T-helper 1 cell treated with Interleukin-12 subunit alpha and Interleukin-12 subunit beta and Interleukin-4 antibody, amounts not matched to agents 30 μg/mL and 1 μg/mL, for 36 hours (primary cell): Measurements from ENCODE around the gene RASGRF1.
"Not testable (repeated sequence)": the region's sequence is repeated elsewhere in the genome, so short reads cannot be mapped to it uniquely, and the experiment has no call there.

ENCODE experiments used
- H3K27ac Mint-ChIP-seq: one replicate; pipeline ENCODE4 v1.8.0; 2021; ENCODE audit warnings: mild to moderate bottlenecking, mixed read lengths
- H3K27me3 Mint-ChIP-seq: one replicate; pipeline ENCODE4 v1.8.0; 2021; ENCODE audit warnings: low read depth, mixed read lengths
- H3K36me3 Mint-ChIP-seq: one replicate; pipeline ENCODE4 v1.8.0; 2021; ENCODE audit warnings: low read depth, mixed read lengths
- H3K4me1 Mint-ChIP-seq: one replicate; pipeline ENCODE4 v1.8.0; 2021; ENCODE audit warnings: low read depth, mixed read lengths
- H3K4me3 Mint-ChIP-seq: one replicate; pipeline ENCODE4 v1.8.0; 2021; ENCODE audit warnings: mild to moderate bottlenecking, moderate library complexity, mixed read lengths
- H3K9me3 Mint-ChIP-seq: one replicate; pipeline ENCODE4 v1.8.0; 2021; ENCODE audit warnings: mixed read lengths

The RASGRF1 gene

DNA sequence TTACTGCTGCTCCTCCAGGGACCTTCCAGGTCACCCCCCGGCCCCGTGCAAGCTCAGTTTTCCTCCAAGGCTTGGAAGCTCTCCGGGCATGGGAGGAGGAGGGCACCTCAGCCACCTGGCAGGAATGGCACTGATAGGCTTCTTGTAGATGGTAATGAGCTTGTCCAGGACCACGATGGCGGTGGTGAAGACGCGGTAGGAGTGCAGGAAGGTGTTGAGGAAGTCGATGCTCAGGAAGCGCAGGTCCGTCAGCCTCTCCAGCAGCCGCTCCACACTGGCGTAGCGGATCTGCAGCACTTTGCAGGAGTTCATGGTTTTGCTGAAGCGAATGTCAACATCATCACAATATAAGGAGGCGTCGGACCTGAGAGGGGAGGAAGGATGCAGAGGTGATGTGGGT is 84.5 kb downstream of the RASGRF1 start:
- Mint-ChIP-seq H3K4me3 (no peak overlapping the region), H3K27ac (no peak overlapping the region), H3K36me3 (no peaks in the 10 kb centered on the region), H3K27me3 (no peaks in the 10 kb centered on the region), H3K4me1 (peaks cover 8% of the 10 kb centered on the region), H3K9me3 (no peaks in the 10 kb centered on the region)

DNA sequence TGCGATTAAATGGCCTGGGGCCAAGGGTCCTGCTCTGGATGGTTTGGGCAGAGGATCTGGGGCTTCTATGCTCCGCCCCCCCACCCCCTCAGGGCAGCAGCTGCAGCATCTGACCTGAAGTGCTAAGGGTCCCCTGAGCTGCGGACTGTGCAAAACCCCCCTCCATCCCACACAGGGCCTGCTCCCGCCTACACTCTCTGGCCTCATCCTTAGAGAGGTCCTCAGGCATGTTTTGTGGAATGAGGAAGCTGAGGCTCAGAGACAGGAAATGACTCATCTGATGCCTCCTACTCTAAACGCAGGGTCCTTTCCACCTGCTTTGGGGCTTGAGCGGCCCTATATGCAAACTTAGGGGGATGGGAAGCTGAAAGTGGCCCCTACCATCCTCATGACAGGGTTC is 86.2 kb downstream of the RASGRF1 start:
- Mint-ChIP-seq H3K9me3 (no peaks in the 10 kb centered on the region), H3K4me3 (no peak overlapping the region), H3K36me3 (no peaks in the 10 kb centered on the region), H3K27me3 (no peaks in the 10 kb centered on the region), H3K27ac (peak overlapping the region; percentile 63), H3K4me1 (peaks cover 8% of the 10 kb centered on the region)

DNA sequence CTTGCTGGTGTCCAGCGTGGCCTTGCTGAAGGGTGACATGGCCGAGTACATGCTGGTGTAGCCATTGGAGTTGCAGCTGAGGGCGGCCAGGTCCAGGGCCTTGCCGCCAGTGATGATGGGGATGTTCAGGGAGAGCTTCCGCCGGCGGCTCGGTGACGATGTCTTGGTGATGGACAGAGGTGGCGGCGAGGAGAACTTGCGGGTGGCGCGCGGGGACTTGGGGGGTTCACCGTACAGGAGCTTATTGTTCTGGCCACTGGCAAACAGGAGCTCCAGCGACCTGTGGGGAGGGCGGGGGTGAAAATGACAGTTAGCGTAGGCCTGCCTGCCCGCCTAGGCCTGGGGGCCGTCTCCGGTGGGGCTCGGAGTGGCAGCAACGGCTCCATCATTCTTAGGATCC is 86.7 kb downstream of the RASGRF1 start:
- Mint-ChIP-seq H3K36me3 (no peaks in the 10 kb centered on the region), H3K27me3 (no peaks in the 10 kb centered on the region), H3K27ac (no peak overlapping the region), H3K9me3 (no peaks in the 10 kb centered on the region), H3K4me1 (peaks cover 8% of the 10 kb centered on the region), H3K4me3 (no peak overlapping the region)

DNA sequence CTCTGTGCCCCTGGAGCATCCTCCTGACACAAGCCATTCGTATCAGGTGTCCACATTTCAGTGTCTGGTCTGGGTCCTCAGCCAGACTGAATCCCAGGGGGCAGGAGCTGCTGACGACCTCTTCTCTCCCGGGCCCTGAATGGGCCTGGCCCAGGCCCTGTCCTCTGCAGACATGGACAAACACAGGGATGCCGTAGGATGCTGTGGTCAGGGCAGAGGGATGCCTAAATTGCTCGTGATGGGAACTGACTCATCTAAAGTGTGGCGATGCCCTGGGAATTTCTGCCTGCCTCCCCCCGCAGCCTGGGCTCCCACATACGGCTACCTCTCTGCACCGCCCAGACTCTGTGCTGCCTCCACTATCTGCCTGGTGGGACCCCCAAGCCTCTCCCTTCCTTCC is 87.3 kb downstream of the RASGRF1 start:
- H3K27me3 Mint-ChIP-seq = no peaks in the 10 kb centered on the region
- H3K9me3 Mint-ChIP-seq = no peaks in the 10 kb centered on the region
- no peak overlapping the region for H3K4me3 Mint-ChIP-seq
- peaks cover 8% of the 10 kb centered on the region for H3K4me1 Mint-ChIP-seq
- H3K27ac Mint-ChIP-seq = no peak overlapping the region
- H3K36me3 Mint-ChIP-seq = no peaks in the 10 kb centered on the region

DNA sequence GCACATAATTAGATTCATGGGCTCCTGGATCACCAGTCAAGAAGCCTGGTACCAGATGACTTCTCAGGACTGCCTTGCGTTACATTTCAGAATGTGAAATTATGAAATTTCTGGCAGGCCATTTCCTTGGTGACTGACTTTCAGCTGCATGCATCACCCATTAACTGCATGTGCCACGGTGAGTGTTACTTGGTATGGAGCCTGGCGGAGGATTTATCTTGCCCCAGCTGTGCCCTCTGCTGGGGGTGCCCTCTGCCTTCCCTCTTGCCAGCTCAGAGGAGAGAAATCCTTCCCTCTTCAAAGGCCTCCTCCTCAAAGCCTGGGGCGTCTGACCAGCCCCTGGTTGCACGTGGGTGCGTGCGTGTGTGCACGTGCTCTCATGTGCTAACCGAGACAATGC is 88.0 kb downstream of the RASGRF1 start:
- Mint-ChIP-seq H3K27ac (no peak overlapping the region), H3K36me3 (no peaks in the 10 kb centered on the region), H3K4me1 (peaks cover 8% of the 10 kb centered on the region), H3K27me3 (no peaks in the 10 kb centered on the region), H3K4me3 (no peak overlapping the region), H3K9me3 (no peaks in the 10 kb centered on the region)

DNA sequence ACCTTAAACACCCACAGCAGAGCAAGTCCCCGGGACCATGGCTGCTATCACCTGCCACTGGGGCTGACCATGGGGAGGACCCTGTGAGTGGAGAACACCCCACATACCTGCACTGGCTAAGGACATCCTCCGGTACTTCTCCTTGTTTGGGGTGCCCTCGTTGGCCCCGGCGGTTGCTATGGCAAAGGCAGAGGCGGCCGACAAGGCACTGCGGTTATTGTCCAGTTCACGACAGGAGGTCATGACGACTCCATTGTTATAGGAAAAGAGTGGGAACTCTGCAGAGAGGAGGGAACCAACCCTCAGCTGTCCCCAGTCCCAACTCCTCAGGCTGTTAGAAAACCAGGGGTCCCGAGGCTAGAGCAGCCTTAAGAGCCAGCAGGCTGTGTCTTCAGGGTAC is 90.9 kb downstream of the RASGRF1 start:
- Mint-ChIP-seq H3K36me3 (no peaks in the 10 kb centered on the region), H3K27me3 (no peaks in the 10 kb centered on the region), H3K4me3 (no peak overlapping the region), H3K9me3 (no peaks in the 10 kb centered on the region), H3K27ac (no peak overlapping the region), H3K4me1 (peaks cover 4% of the 10 kb centered on the region)

DNA sequence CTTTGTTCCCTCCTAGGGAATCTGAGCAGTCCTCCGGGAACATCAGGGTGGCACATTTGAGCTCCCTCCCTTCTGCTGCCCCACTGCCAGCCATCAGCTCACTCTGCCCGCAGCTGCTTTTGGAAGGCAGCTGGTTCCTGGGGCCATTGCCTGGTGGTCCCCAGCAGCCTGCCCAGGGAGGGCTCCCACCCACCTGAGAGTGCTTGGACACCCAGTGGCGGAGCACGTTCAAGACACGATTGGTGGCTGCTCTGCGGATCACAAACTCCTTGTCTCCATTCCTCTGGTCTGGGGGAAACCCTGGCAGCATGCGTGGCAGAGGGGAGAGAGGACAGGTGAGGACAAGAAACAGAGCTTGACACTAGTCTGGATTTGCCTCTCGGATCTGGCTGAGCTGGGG is 92.1 kb downstream of the RASGRF1 start:
- Mint-ChIP-seq H3K9me3 (no peaks in the 10 kb centered on the region), H3K27ac (no peak overlapping the region), H3K4me1 (no peaks in the 10 kb centered on the region), H3K27me3 (no peaks in the 10 kb centered on the region), H3K4me3 (no peak overlapping the region), H3K36me3 (no peaks in the 10 kb centered on the region)

DNA sequence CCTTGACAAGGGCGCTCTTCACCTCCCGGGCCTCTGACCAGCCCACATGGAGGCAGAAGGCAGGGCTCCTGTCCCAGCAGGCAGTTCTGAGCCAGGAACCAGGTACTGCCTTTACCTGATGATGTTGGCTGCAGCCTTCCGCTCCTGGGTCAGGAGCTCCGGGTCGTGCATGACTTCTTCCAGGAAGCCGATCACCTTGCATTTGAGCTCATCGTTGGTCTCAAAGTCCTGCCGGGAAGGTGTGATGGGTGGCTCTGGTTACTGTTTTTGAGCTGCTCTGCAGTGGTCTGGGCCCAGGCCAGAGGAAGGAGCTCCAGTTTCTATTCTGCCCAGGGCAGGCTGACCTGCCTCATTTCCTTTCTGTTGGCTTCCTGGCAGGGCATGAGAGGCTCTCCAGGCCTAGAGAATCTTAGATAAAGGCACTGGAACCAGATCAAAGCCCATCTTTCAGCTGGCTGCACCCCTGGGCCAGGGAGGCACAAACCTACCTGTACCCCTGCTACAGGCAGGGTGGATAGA is 92.5 kb downstream of the RASGRF1 start:
- Mint-ChIP-seq H3K4me3 (no peak overlapping the region), H3K4me1 (no peaks in the 10 kb centered on the region), H3K9me3 (no peaks in the 10 kb centered on the region), H3K27me3 (no peaks in the 10 kb centered on the region), H3K27ac (no peak overlapping the region), H3K36me3 (no peaks in the 10 kb centered on the region)

DNA sequence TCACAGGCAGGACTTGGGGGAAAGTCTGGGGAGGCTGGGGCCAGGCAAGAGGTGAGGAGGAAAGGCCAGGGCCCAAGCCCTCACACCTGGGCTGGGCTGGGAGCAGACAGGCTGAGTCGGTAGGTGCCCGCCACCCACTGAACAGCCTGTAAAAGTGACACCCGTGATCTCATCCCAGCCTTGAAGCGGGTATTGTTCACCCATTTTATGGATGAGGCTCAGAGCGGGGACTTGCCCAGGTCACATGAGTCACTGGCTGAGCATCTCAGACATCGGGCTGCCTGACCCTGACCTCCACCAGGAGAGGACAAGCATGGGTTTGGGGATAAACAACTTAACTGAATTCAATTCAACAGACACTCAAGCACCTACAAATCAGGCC is 93.7 kb downstream of the RASGRF1 start:
- Mint-ChIP-seq H3K4me3 (no peak overlapping the region), H3K27me3 (no peaks in the 10 kb centered on the region), H3K36me3 (no peaks in the 10 kb centered on the region), H3K9me3 (no peaks in the 10 kb centered on the region), H3K27ac (no peak overlapping the region), H3K4me1 (no peaks in the 10 kb centered on the region)

DNA sequence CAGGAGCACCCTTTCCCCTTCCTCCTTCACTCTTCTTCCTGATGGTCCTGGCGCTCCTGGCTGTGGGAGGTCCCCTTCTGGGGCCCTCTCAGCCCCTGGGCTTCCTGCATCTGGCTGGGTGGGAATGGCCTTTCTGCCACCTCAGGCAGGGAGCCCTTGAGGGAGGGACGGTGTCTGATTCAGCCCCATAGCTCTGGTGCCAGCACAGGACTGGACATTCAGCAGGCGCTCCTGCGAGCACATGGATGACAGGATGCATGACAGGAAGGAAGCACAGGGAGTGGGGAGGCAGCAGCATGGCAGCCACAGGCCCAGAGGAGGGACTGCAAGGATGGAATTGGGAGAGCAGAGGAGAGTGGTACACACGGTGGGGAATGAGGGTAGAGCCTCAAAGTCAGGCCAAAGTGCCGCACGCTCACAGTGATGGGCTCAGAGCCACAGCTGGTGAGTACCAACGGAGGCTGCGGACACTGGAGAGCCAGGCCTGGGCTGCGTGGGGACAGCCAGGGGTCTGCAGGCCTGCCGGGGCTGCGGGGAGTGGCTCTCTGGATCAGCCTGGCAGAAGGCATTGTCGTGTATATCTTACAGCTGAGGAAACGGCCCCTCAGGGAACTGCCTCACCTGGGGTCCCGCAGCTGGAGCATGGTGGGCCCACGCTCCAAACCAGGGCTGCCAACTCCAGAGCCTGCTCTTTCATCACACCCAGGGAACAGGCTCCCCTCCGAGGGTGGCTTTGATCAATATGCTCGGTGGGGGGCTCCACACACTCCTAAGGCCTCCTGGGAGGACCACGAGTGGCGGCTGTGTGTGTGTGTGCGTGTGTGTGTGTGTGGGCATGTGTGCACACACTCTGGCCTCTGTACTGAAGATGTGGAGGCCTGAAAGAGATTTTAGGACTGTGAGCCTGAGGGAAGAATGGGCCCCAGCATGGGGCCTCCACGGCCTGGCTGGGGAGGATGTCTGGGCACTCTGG is 94.4 kb downstream of the RASGRF1 start:
- no peaks in the 10 kb centered on the region for H3K27me3 Mint-ChIP-seq
- no peaks in the 10 kb centered on the region for H3K36me3 Mint-ChIP-seq
- H3K27ac Mint-ChIP-seq = no peak overlapping the region
- no peaks in the 10 kb centered on the region for H3K9me3 Mint-ChIP-seq
- H3K4me3 Mint-ChIP-seq = no peak overlapping the region
- H3K4me1 Mint-ChIP-seq = no peaks in the 10 kb centered on the region

DNA sequence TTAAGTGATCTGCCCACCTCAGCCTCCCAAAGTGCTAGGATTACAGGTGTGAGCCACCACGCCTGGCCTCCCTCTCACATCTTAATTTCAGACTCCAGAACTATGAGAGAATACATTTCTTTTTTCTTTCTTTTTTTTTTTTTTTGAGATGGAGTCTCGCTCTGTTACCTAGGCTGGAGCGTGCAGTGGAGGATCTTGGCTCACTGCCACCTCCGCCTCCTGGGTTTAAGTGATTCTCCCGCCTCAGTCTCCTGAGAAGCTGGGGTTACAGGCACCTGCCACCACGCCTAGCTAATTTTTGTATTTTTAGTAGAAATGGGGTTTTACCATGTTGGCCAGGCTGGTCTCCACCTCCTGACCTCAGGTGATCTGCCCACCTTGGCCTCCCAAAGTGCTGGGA is 95.4 kb downstream of the RASGRF1 start:
- not testable (repeated sequence) for H3K36me3 Mint-ChIP-seq, H3K9me3 Mint-ChIP-seq, H3K27me3 Mint-ChIP-seq, H3K4me3 Mint-ChIP-seq, H3K27ac Mint-ChIP-seq, H3K4me1 Mint-ChIP-seq

DNA sequence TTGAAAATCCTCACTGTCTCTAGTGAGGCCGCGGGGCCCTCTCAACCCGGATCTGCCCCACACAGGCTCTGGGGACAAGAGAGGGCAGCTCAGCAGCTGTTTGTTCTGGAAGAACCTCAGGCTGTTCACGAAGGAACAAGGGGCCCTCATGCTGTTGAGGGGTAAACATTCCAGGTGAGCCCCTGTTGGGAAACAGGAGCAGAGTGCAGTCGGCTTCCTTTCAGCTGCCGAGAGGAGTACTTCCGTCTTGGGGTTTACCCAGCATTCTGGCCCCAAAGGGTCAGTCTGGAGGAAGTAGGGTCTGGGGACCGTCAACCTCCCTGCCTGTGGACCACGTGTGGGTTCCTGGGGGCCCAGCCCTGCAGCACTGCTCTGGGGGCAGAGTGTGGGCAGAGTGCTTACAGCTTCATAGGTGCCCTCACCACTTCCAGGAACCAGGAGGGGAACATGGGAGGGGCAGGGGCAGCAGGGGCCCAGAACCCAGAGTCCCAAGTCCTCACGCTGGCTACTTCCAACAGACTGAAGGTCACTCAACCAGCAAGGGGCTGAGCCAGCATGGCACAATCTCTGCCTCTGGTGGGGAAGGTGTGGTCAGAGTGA is 96.5 kb downstream of the RASGRF1 start:
- H3K36me3 Mint-ChIP-seq = no peaks in the 10 kb centered on the region
- H3K27ac Mint-ChIP-seq = no peak overlapping the region
- H3K27me3 Mint-ChIP-seq = peaks cover 5% of the 10 kb centered on the region
- no peak overlapping the region for H3K4me3 Mint-ChIP-seq
- H3K9me3 Mint-ChIP-seq = no peaks in the 10 kb centered on the region
- H3K4me1 Mint-ChIP-seq = no peaks in the 10 kb centered on the region

DNA sequence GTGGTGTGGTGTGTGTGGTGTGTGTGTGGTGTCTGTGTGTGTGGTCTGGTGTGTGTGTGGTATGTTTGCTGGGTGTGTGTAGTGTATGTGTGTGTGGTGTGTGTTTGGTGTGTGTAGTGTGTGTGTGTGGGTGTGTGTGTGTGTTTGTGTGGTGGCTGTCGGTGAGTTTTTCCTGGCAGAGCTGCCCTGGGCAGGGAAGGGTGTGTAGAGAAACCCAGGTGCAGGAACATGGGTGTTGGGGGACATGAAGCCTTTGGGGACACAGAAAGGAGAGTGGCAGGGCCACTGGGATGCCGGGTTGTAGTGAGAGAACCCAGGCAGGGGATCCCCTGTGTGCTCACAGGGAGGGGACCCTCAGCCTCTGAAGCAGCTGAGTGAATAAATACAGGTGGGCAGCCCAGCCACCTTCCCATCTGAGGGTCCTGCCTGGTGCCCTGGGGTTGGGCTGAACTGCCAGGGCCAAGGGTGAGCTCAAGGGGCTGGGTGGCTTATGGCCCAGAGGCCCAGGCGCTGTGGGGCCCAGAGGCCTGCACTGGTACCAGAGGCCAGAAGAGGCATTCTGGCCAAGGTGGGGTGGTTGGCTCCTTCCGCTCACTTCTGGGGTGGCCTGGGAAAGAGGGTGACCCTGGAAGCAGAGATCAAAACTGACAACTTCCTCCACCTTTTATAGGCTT is 97.2 kb downstream of the RASGRF1 start:
- Mint-ChIP-seq H3K27ac (no peak overlapping the region), H3K27me3 (peaks cover 5% of the 10 kb centered on the region)

DNA sequence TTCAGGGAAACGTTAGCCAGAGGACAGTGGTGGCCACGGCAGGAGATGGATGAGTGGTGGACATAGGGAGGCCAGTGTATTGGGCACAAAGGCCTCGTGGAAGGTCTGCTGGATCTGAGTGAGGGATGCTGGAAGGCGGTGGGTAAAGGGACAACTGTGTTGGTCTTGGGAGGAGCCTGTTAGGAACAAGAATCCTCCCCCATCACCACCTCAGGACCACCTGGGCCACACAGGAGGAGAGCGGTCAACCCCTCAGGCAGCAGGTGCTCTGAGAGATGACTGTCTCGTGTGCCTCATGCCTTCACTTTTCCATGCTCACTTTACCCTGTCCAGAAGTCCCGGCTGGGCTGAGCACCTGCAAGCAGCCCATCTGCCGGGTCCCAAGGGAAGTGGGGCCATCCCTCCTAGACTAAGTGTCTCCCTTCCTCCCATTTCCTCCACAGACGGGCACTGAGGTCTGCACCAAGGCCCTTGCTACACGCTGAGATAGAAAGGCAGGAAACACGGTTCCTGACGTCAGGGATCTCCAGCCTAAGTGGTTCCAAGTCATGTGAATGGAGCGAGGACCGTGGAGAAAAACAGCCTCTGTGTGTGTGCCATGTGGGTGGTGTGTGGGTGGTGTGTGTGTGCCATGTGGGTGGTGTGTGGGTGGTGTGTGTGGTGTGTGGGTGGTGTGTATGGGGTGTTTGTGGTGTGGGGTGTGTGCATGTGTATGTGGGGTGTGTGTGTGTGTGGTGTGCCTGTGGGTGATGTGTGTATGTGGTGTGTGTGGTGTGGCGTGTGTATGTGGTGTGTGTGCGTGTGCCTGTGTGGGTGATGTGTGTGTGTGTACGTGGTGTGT is 97.9 kb downstream of the RASGRF1 start:
- Mint-ChIP-seq H3K4me1 (peaks cover 9% of the 10 kb centered on the region), H3K9me3 (no peaks in the 10 kb centered on the region), H3K4me3 (no peak overlapping the region), H3K27me3 (peaks cover 7% of the 10 kb centered on the region), H3K36me3 (no peaks in the 10 kb centered on the region), H3K27ac (no peak overlapping the region)

More for the DNA sequence above, 97.2 kb downstream of the RASGRF1 start:
- no peak overlapping the region for H3K4me3 Mint-ChIP-seq
- peaks cover 2% of the 10 kb centered on the region for H3K4me1 Mint-ChIP-seq
- H3K9me3 Mint-ChIP-seq = no peaks in the 10 kb centered on the region
- no peaks in the 10 kb centered on the region for H3K36me3 Mint-ChIP-seq
